ENCODE measurements around the gene DMXL2. TPM values are rescaled to one million over a fixed set of nuclear protein-coding genes. Genes with fewer than 3 reads are reported as not detected.
A peak's percentile ranks its signal among the peaks of the same experiment; 100 is the strongest.
"Not testable (repeated sequence)": the region's sequence is repeated elsewhere in the genome, so short reads cannot be mapped to it uniquely, and the experiment has no call there.

Gene DMXL2, protein sequence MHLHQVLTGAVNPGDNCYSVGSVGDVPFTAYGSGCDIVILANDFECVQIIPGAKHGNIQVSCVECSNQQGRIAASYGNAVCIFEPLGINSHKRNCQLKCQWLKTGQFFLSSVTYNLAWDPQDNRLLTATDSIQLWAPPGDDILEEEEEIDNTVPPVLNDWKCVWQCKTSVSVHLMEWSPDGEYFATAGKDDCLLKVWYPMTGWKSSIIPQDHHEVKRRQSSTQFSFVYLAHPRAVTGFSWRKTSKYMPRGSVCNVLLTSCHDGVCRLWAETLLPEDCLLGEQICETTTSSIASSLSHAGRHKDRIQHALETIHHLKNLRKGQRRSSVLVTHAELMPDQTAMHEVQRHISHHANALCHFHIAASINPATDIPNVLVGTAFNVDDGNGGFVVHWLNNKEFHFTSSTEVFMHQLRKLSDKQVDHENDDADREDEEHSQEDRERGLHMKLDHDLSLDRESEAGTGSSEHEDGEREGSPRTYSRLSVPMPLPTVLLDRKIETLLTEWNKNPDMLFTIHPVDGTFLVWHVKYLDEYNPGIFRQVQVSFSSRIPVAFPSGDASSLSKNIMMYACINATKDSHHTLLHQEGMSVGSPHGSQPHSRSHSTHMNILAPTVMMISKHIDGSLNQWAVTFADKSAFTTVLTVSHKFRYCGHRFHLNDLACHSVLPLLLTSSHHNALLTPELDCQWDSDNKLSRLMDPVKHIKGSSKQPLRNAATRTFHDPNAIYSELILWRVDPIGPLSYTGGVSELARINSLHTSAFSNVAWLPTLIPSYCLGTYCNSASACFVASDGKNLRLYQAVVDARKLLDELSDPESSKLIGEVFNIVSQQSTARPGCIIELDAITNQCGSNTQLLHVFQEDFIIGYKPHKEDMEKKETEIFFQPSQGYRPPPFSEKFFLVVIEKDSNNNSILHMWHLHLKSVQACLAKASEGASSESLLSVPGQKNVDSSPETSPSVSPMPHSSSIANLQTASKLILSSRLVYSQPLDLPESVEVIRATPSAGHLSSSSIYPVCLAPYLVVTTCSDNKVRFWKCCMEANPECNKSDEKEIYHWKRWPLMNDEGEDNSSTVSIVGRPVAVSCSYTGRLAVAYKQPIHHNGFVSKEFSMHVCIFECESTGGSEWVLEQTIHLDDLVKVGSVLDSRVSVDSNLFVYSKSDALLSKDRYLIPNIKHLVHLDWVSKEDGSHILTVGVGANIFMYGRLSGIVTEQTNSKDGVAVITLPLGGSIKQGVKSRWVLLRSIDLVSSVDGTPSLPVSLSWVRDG (N-terminal part only)
- 10 to 100 TPM in 1 of 2 experiments, 1 to 10 TPM in 1; 10.0 TPM for total RNA-seq

- CTCF ChIA-PET = interaction anchor here (1.0 to 4.3 kb wide), 4 partner anchors 28 to 153 kb away, joined by 3 to 25 read pairs (median 6); no protein-coding TSS in a partner anchor
- DNase-seq = peak; percentile 76
- H3K4me1 Mint-ChIP-seq (ENCODE audit: low read depth) = peaks cover 19% of the 10 kb centered on the region
- intact Hi-C loops (cut with micrococcal nuclease) = loop anchor here (2.0 kb wide), 2 partner anchors 104 to 114 kb away; partner anchors contain the start of gene LYSMD2
- no peaks in the 10 kb centered on the region for H3K27me3 Mint-ChIP-seq (ENCODE audit: low read depth)
- H3K9me3 Mint-ChIP-seq = no peaks in the 10 kb centered on the region
- peak within 1 kb of the TSS; percentile 6 for H3K27ac Mint-ChIP-seq
- no peaks in the 10 kb centered on the region for H3K36me3 Mint-ChIP-seq (ENCODE audit: low read depth)
- H3K4me3 Mint-ChIP-seq = peak within 1 kb of the TSS; percentile 76
Measured at GRCh38 chr15:51622604-51623370, at the start of gene DMXL2. TSS of gene DMXL2 (minus strand) at chr15:51622771. CDS start at chr15:51622545, 226 bp downstream.

- intact Hi-C loops (cut with micrococcal nuclease) = no loop called here
- no peak overlapping the region for H3K27ac Mint-ChIP-seq
- no peak overlapping the region for H3K4me3 Mint-ChIP-seq
- no peaks in the 10 kb centered on the region for H3K4me1 Mint-ChIP-seq (ENCODE audit: low read depth)
- CTCF ChIA-PET = interaction anchor here (1.3 kb wide), 1 partner anchor 22 kb away, joined by 3 read pairs; no protein-coding TSS in a partner anchor
- DNase-seq = no peak
- H3K36me3 Mint-ChIP-seq (ENCODE audit: low read depth) = no peaks in the 10 kb centered on the region
- no peaks in the 10 kb centered on the region for H3K27me3 Mint-ChIP-seq (ENCODE audit: low read depth)
- H3K9me3 Mint-ChIP-seq = no peaks in the 10 kb centered on the region
Measured at GRCh38 chr15:51672155-51672687, 49.6 kb upstream of the DMXL2 start.

DNA sequence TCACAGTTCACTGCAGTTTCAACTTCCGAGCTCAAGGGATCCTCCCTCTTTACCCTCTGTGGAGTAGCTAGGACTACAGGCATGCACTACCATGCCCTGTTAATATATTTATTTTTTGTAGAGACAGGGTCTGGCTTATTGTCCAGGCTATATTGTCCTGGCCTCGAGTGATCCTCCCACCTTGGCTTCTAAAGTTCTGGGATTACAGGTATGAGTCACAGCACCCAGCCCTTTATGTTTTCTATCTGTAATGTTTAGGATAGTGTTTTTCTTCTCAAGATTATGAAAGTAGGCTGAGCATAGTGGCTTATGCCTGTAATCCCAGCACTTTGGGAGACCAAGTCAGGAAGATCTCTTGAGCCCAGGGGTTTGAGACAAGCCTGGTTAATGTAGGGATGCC lies 46.8 kb upstream of the DMXL2 start:
- intact Hi-C loops (cut with micrococcal nuclease) = no loop called here
- Mint-ChIP-seq H3K27me3 (ENCODE audit: low read depth) (no peaks in the 10 kb centered on the region), H3K4me3 (no peak overlapping the region), H3K4me1 (ENCODE audit: low read depth) (no peaks in the 10 kb centered on the region), H3K9me3 (no peaks in the 10 kb centered on the region), H3K36me3 (ENCODE audit: low read depth) (no peaks in the 10 kb centered on the region), H3K27ac (no peak overlapping the region)
- DNase-seq = no peak
- CTCF ChIA-PET = no interaction called here

GRCh38 chr15:51668446-51668845 lies 45.9 kb upstream of the DMXL2 start:
- intact Hi-C loops (cut with micrococcal nuclease) = no loop called here
- Mint-ChIP-seq H3K9me3 (no peaks in the 10 kb centered on the region), H3K36me3 (ENCODE audit: low read depth) (no peaks in the 10 kb centered on the region)

GRCh38 chr15:51667478-51667877 lies 44.9 kb upstream of the DMXL2 start:
- H3K9me3 Mint-ChIP-seq = no peaks in the 10 kb centered on the region
- no peaks in the 10 kb centered on the region for H3K36me3 Mint-ChIP-seq (ENCODE audit: low read depth)
- DNase-seq = no peak
- no peak overlapping the region for H3K27ac Mint-ChIP-seq
- intact Hi-C loops (cut with micrococcal nuclease) = no loop called here
- no peak overlapping the region for H3K4me3 Mint-ChIP-seq
- H3K27me3 Mint-ChIP-seq (ENCODE audit: low read depth) = no peaks in the 10 kb centered on the region
- CTCF ChIA-PET = interaction anchor here (1.0 kb wide), 1 partner anchor 14 kb away, joined by 3 read pairs; the partner anchor contains the start of gene SCG3
- H3K4me1 Mint-ChIP-seq (ENCODE audit: low read depth) = no peaks in the 10 kb centered on the region

More at GRCh38 chr15:51668446-51668845, 45.9 kb upstream of the DMXL2 start:
- DNase-seq = no peak
- no peak overlapping the region for H3K4me3 Mint-ChIP-seq
- CTCF ChIA-PET = interaction anchor here (0.6 kb wide), 1 partner anchor 673 kb away, joined by 6 read pairs; no protein-coding TSS in a partner anchor
- H3K27ac Mint-ChIP-seq = no peak overlapping the region
- no peaks in the 10 kb centered on the region for H3K4me1 Mint-ChIP-seq (ENCODE audit: low read depth)
- H3K27me3 Mint-ChIP-seq (ENCODE audit: low read depth) = no peaks in the 10 kb centered on the region

DNA sequence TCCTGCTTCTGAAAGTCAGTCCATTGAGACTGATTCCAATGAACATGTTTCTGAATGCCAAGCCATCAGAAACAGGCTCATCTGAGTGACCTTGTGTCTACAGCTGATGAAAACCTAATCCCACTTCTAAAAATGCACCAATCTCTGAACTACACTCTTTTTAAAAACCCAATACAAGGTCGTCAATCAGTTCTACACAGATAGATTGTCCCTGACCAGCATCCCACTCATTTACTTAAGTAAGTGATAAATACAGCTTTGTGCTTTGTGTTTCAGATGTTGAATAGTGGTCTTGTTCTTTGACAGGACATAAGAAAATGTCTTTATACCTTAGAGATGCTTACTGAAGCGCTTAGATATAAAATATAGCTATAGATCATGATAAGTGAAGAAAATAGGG lies 38.5 kb upstream of the DMXL2 start:
- CTCF ChIA-PET = interaction anchor here (1.1 kb wide), 1 partner anchor 116 kb away, joined by 4 read pairs; no protein-coding TSS in a partner anchor
- H3K27ac Mint-ChIP-seq = no peak overlapping the region
- DNase-seq = no peak
- no peak overlapping the region for H3K4me3 Mint-ChIP-seq
- intact Hi-C loops (cut with micrococcal nuclease) = no loop called here
- H3K9me3 Mint-ChIP-seq = no peaks in the 10 kb centered on the region
- H3K27me3 Mint-ChIP-seq (ENCODE audit: low read depth) = no peaks in the 10 kb centered on the region
- no peaks in the 10 kb centered on the region for H3K36me3 Mint-ChIP-seq (ENCODE audit: low read depth)
- H3K4me1 Mint-ChIP-seq (ENCODE audit: low read depth) = no peaks in the 10 kb centered on the region

DNA sequence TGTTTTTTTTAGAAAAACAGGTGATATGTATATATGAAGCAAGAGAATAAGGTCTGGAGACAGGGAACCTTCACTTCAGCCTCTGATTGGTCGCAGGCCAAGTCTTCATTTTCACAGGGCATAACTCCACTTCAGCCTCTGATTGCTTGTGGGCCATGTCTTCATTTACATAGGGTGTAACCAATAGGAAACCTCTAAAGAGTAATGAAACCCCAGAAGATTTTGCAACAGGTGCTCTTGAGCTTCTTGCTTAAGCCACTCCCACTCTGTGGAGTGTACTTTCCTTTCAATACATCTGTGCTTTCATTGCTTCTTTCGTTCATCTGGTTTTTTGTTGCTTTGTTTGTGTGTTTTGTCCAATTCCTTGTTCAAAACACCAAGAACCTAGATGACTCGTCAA lies 36.1 kb upstream of the DMXL2 start:
- CTCF ChIA-PET = interaction anchor here (4.1 kb wide), 1 partner anchor 118 kb away, joined by 24 read pairs; no protein-coding TSS in a partner anchor
- no peaks in the 10 kb centered on the region for H3K4me1 Mint-ChIP-seq (ENCODE audit: low read depth)

DNA sequence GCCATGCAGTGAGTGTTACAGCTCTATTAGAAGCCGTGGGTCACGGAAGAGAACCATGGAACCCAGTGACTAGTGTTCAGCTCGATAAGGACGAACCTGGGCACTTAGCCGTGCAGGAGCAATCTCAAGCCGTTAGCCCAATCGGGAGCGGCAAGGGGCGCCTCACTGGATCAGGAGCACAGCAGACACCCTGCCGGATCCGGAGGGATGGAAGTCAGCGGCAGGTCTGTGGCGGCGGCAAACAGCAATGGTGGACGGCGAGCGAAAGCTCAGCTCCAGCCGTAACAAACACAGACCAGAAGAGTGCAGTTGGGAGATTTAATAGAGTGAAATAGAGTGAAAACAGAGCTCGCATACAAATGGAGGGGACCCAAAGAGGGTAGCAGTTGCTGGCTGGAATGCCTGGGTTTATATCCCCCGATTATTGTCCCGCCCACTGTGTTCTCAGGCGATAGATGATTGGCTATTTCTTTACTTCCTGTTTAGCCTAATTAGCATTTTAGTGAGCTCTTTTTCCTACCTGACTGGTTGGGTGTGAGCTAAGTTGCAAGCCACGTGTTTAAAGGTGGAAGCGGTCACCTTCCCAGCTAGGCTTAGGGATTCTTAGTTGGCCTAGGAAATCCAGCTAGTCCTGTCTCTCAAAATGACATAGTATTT lies 33.0 kb upstream of the DMXL2 start:
- intact Hi-C loops (cut with micrococcal nuclease) = loop anchor here (10.0 kb wide), 1 partner anchor 569 kb away; no protein-coding TSS in a partner anchor
- not testable (repeated sequence) for H3K4me3 Mint-ChIP-seq; DNase-seq; H3K9me3 Mint-ChIP-seq; H3K27ac Mint-ChIP-seq; H3K27me3 Mint-ChIP-seq (ENCODE audit: low read depth); H3K4me1 Mint-ChIP-seq (ENCODE audit: low read depth); H3K36me3 Mint-ChIP-seq (ENCODE audit: low read depth)
- CTCF ChIA-PET = interaction anchor here (0.6 to 4.1 kb wide), 2 partner anchors 18 to 121 kb away, joined by 3 to 24 read pairs; no protein-coding TSS in a partner anchor

More for the DNA sequence above, 36.1 kb upstream of the DMXL2 start:
- no peak overlapping the region for H3K27ac Mint-ChIP-seq
- intact Hi-C loops (cut with micrococcal nuclease) = loop anchor here (10.0 kb wide), 1 partner anchor 566 kb away; no protein-coding TSS in a partner anchor
- no peaks in the 10 kb centered on the region for H3K36me3 Mint-ChIP-seq (ENCODE audit: low read depth)
- H3K27me3 Mint-ChIP-seq (ENCODE audit: low read depth) = no peaks in the 10 kb centered on the region
- no peak for DNase-seq
- no peak overlapping the region for H3K4me3 Mint-ChIP-seq
- H3K9me3 Mint-ChIP-seq = no peaks in the 10 kb centered on the region

- Mint-ChIP-seq H3K4me1 (ENCODE audit: low read depth) (no peaks in the 10 kb centered on the region), H3K4me3 (no peak overlapping the region), H3K27me3 (ENCODE audit: low read depth) (no peaks in the 10 kb centered on the region), H3K27ac (no peak overlapping the region), H3K36me3 (ENCODE audit: low read depth) (no peaks in the 10 kb centered on the region), H3K9me3 (no peaks in the 10 kb centered on the region)
- DNase-seq = no peak
- CTCF ChIA-PET = interaction anchor here (0.6 to 8.7 kb wide), 2 partner anchors 123 to 238 kb away, joined by 5 to 201 read pairs; no protein-coding TSS in a partner anchor
- intact Hi-C loops (cut with micrococcal nuclease) = loop anchor here (5.0 to 10.0 kb wide), 2 partner anchors 255 to 573 kb away; no protein-coding TSS in a partner anchor
Measured at GRCh38 chr15:51652084-51652668, 29.6 kb upstream of the DMXL2 start.

Data from activated naive CD4-positive, alpha-beta T cell treated with anti-CD3 and anti-CD28 coated beads for 36 hours (primary cell).